Karpas-422 (cell line): ENCODE data around the gene SLC6A6. TPM values are rescaled to one million over a fixed set of nuclear protein-coding genes. Genes with fewer than 3 reads are reported as not detected.
A peak's percentile ranks its signal among the peaks of the same experiment; 100 is the strongest.

Experiments used
- DNase-seq: peaks from one replicate; pipeline ENCODE4 v3.0.0-alpha.2; 2015
- H2AFZ ChIP-seq: fragments of 200-600 bp; sonication (generic); 2 replicates; pipeline ENCODE4 v1.6.1; 2014; ENCODE audit warnings: antibody characterized with exemption, low read length, mixed read lengths
- H3K27ac ChIP-seq: fragments of 200-600 bp; sonication (generic); 2 replicates; pipeline ENCODE4 v1.5.1; 2014; ENCODE audit warnings: mild to moderate bottlenecking, low read length, moderate library complexity
- H3K27me3 ChIP-seq: fragments of 200-600 bp; sonication (generic); 2 replicates; pipeline ENCODE4 v1.6.1; 2014; ENCODE audit warnings: low read length, mixed read lengths
- H3K36me3 ChIP-seq: fragments of 200-600 bp; sonication (generic); 2 replicates; pipeline ENCODE4 v1.6.1; 2014; ENCODE audit warnings: low read length, mixed read lengths; ENCODE audit not compliant: insufficient read depth
- H3K4me1 ChIP-seq: fragments of 200-600 bp; sonication (generic); 2 replicates; pipeline ENCODE4 v1.6.1; 2014; ENCODE audit warnings: mild to moderate bottlenecking, low read length, mixed read lengths
- H3K4me2 ChIP-seq: fragments of 200-600 bp; sonication (generic); 2 replicates; pipeline ENCODE4 v1.6.1; 2014; ENCODE audit warnings: low read length, low read depth, mild to moderate bottlenecking; ENCODE audit not compliant: poor library complexity, severe bottlenecking
- H3K4me3 ChIP-seq: fragments of 200-600 bp; sonication (generic); 2 replicates; pipeline ENCODE4 v1.5.1; 2014; ENCODE audit warnings: mild to moderate bottlenecking, antibody characterized with exemption, low read length, mixed read lengths
- H3K79me2 ChIP-seq: fragments of 200-600 bp; sonication (generic); 2 replicates; pipeline ENCODE4 v1.6.1; 2014; ENCODE audit warnings: mild to moderate bottlenecking, low read length, mixed read lengths
- H3K9ac ChIP-seq: fragments of 200-600 bp; sonication (generic); 2 replicates; pipeline ENCODE4 v1.6.0; 2014; ENCODE audit warnings: low read length
- H3K9me2 ChIP-seq: fragments of 200-600 bp; sonication (generic), shearing (Covaris generic); replicated peaks from 2 replicates; pipeline ENCODE4 v1.6.0; 2014; ENCODE audit warnings: mild to moderate bottlenecking, low read length, moderate library complexity; ENCODE audit not compliant: insufficient read depth
- H3K9me3 ChIP-seq: fragments of 300-700, 200-600 bp; sonication (generic); 2 replicates; pipeline ENCODE4 v1.6.1; 2014; ENCODE audit warnings: low read length, mixed read lengths
- H4K20me1 ChIP-seq: fragments of 200-600 bp; sonication (generic); 2 replicates; pipeline ENCODE4 v1.6.1; 2014; ENCODE audit warnings: mild to moderate bottlenecking, antibody characterized with exemption, low read length, low read depth; ENCODE audit not compliant: insufficient read depth
- small RNA-seq: library from RNA; depleted of rRNA; stranded (forward); fragments of <200 nt; gene quantifications from one replicate; pipeline ENCODE3, GENCODE V24; 2014
- total RNA-seq: library from RNA; depleted of rRNA; stranded (reverse); fragments of >200 nt; shearing (Covaris generic); gene quantifications from 2 replicates; pipeline ENCODE4 v1.2.3, GENCODE V29; 2014; ENCODE audit warnings: low replicate concordance; rRNA removed

SLC6A6 gene
- total RNA-seq, 1 experiment from 2014 or later, result 30.2 TPM

- H3K9ac ChIP-seq, result no peak overlapping the region
- no peak for DNase-seq
- H3K36me3 ChIP-seq, result no peaks in the 10 kb centered on the region
- no peak overlapping the region for H3K4me2 ChIP-seq
- H3K9me2 ChIP-seq, result no peaks in the 10 kb centered on the region
- H3K27ac ChIP-seq, result no peak overlapping the region
- no peaks in the 10 kb centered on the region for H3K79me2 ChIP-seq
- H3K4me1 ChIP-seq, result no peaks in the 10 kb centered on the region
- no peaks in the 10 kb centered on the region for H4K20me1 ChIP-seq
- no peaks in the 10 kb centered on the region for H3K9me3 ChIP-seq
- H2AFZ ChIP-seq, result no peak overlapping the region
- no peak overlapping the region for H3K4me3 ChIP-seq
- no peaks in the 10 kb centered on the region for H3K27me3 ChIP-seq
Measured at GRCh38 chr3:14538451-14539088, 136.2 kb downstream of the SLC6A6 start.

Small RNA genes lying within 50 kb of the gene (small RNA-seq; reads per million reads assigned to genes)
- 1.3 reads per million, percentile 39 among the genes with 10 or more reads in this experiment for gene RNA5SP124
- not detected for gene RNU6-905P

Other genes with a start within 250 kb of the SLC6A6 start
- gene XPC, start 224.0 kb upstream of the SLC6A6 start, total RNA-seq, result 30.3 and 38.0 TPM in 2 replicates
- gene LSM3, start 223.8 kb upstream of the SLC6A6 start, total RNA-seq, result 13.8 and 14.2 TPM in 2 replicates
- gene GRIP2, start 137.7 kb downstream of the SLC6A6 start, total RNA-seq, result not detected in 2 replicates
- 16.7 and 17.3 TPM in 2 replicates for gene CCDC174, start 249.2 kb downstream of the SLC6A6 start, total RNA-seq